Urinary bladder (tissue), 4 donors: ENCODE data around the gene ROR1. TPM values are rescaled to one million over a fixed set of nuclear protein-coding genes. Genes with fewer than 3 reads are reported as not detected.

Experiments
- DNase-seq: peaks from one replicate; pipeline ENCODE4 v3.0.0-alpha.2; 2015; ENCODE audit errors: extremely low spot score
- H3K27ac ChIP-seq: one replicate; pipeline ENCODE4 v1.5.1; 2013; ENCODE audit warnings: low read depth, mild to moderate bottlenecking, moderate library complexity
- H3K36me3 ChIP-seq: one replicate; pipeline ENCODE4 v1.6.1; 2013; ENCODE audit warnings: mild to moderate bottlenecking, moderate library complexity; ENCODE audit not compliant: insufficient read depth
- H3K4me1 ChIP-seq: one replicate; pipeline ENCODE4 v1.6.1; 2013; ENCODE audit warnings: mild to moderate bottlenecking, moderate library complexity; ENCODE audit not compliant: insufficient read depth
- H3K4me3 ChIP-seq: one replicate; pipeline ENCODE4 v1.5.1; 2013; ENCODE audit warnings: low read depth, low read length
- WGBS: extraction: QIAGEN DNeasy Blood & Tissue Kit; methylation state at CpG from one replicate; pipeline ENCODE4 v1.1.7; 2013; 5-methylcytosine and 5-hydroxymethylcytosine counted together
- polyA plus RNA-seq: library from polyadenylated mRNA; stranded (reverse); fragments of 200-250 nt; gene quantifications from one replicate; pipeline ENCODE4 v1.2.3, GENCODE V29; 2013
- total RNA-seq: library from RNA; depleted of rRNA; stranded (reverse); fragments of >200 nt; gene quantifications from one replicate; pipeline ENCODE4 v1.2.3, GENCODE V29; 2014
- donor health status: healthy with polysubstance abuse.
- donor health status: healthy.

ROR1 gene
- total and polyA plus RNA-seq, 2 donors = 5.9 to 33.2 TPM

- Histone ChIP-seq H3K4me3 (no peak overlapping the region), H3K27ac (no peak overlapping the region), H3K36me3 (no peaks in the 10 kb centered on the region), H3K4me1 (no peaks in the 10 kb centered on the region)
- no peak for DNase-seq
- 76% methylated on average over 1 of the region's 1 CpG for WGBS
Observed at GRCh38 chr1:64147759-64148158, 373.9 kb downstream of the ROR1 start.

GRCh38 chr1:64150266-64150665 is 376.4 kb downstream of the ROR1 start:
- no peak for DNase-seq

GRCh38 chr1:64150729-64151230 is 377.0 kb downstream of the ROR1 start:
- Histone ChIP-seq H3K27ac (no peak overlapping the region), H3K36me3 (no peaks in the 10 kb centered on the region), H3K4me1 (no peaks in the 10 kb centered on the region), H3K4me3 (no peak overlapping the region)
- WGBS = 87% methylated on average over 2 of the region's 2 CpGs
- DNase-seq = no peak

More at GRCh38 chr1:64150266-64150665, 376.4 kb downstream of the ROR1 start:
- H3K36me3 ChIP-seq = no peaks in the 10 kb centered on the region
- 79% methylated on average over 4 of the region's 4 CpGs for WGBS
- H3K27ac ChIP-seq = no peak overlapping the region
- no peaks in the 10 kb centered on the region for H3K4me1 ChIP-seq
- no peak overlapping the region for H3K4me3 ChIP-seq

GRCh38 chr1:64155278-64155677 is 381.5 kb downstream of the ROR1 start:
- no peaks in the 10 kb centered on the region for H3K4me1 ChIP-seq
- 62% methylated on average over 1 of the region's 1 CpG for WGBS
- H3K36me3 ChIP-seq = no peaks in the 10 kb centered on the region
- no peak overlapping the region for H3K27ac ChIP-seq
- no peak for DNase-seq
- no peak overlapping the region for H3K4me3 ChIP-seq

- WGBS = 29% methylated on average over 1 of the region's 1 CpG
- DNase-seq = no peak
- no peaks in the 10 kb centered on the region for H3K4me1 ChIP-seq
- no peak overlapping the region for H3K27ac ChIP-seq
- H3K36me3 ChIP-seq = no peaks in the 10 kb centered on the region
- no peak overlapping the region for H3K4me3 ChIP-seq
Observed at GRCh38 chr1:64161357-64161941, 387.6 kb downstream of the ROR1 start.

GRCh38 chr1:64162151-64162550 is 388.3 kb downstream of the ROR1 start:
- no peak overlapping the region for H3K4me3 ChIP-seq
- no peaks in the 10 kb centered on the region for H3K36me3 ChIP-seq
- H3K4me1 ChIP-seq = no peaks in the 10 kb centered on the region
- no peak overlapping the region for H3K27ac ChIP-seq
- DNase-seq = no peak
- WGBS = 76% methylated on average over 6 of the region's 6 CpGs

- WGBS = 100% methylated on average over 1 of the region's 1 CpG
- no peaks in the 10 kb centered on the region for H3K4me1 ChIP-seq
- no peak for DNase-seq
- H3K27ac ChIP-seq = no peak overlapping the region
- H3K4me3 ChIP-seq = no peak overlapping the region
- no peaks in the 10 kb centered on the region for H3K36me3 ChIP-seq
Observed at GRCh38 chr1:64162804-64163203, 389.0 kb downstream of the ROR1 start.

GRCh38 chr1:64163431-64163830 is 389.6 kb downstream of the ROR1 start:
- WGBS = 80% methylated on average over 4 of the region's 4 CpGs
- DNase-seq = no peak

GRCh38 chr1:64163970-64164369 is 390.2 kb downstream of the ROR1 start:
- WGBS = 42% methylated on average over 1 of the region's 1 CpG
- H3K4me1 ChIP-seq = no peaks in the 10 kb centered on the region
- no peaks in the 10 kb centered on the region for H3K36me3 ChIP-seq
- no peak overlapping the region for H3K4me3 ChIP-seq
- DNase-seq = no peak
- no peak overlapping the region for H3K27ac ChIP-seq

More at GRCh38 chr1:64163431-64163830, 389.6 kb downstream of the ROR1 start:
- H3K27ac ChIP-seq = no peak overlapping the region
- no peak overlapping the region for H3K4me3 ChIP-seq
- H3K4me1 ChIP-seq = no peaks in the 10 kb centered on the region
- no peaks in the 10 kb centered on the region for H3K36me3 ChIP-seq

- no peak overlapping the region for H3K27ac ChIP-seq
- no peaks in the 10 kb centered on the region for H3K36me3 ChIP-seq
- WGBS = 85% methylated on average over 3 of the region's 3 CpGs
- no peak for DNase-seq
- no peaks in the 10 kb centered on the region for H3K4me1 ChIP-seq
- no peak overlapping the region for H3K4me3 ChIP-seq
Observed at GRCh38 chr1:64166629-64167028, 392.8 kb downstream of the ROR1 start.

GRCh38 chr1:64167176-64167575 is 393.4 kb downstream of the ROR1 start:
- 70% methylated on average over 2 of the region's 2 CpGs for WGBS
- H3K36me3 ChIP-seq = no peaks in the 10 kb centered on the region
- H3K4me1 ChIP-seq = no peaks in the 10 kb centered on the region
- DNase-seq = no peak
- H3K27ac ChIP-seq = no peak overlapping the region
- no peak overlapping the region for H3K4me3 ChIP-seq

GRCh38 chr1:64171246-64171645 is 397.4 kb downstream of the ROR1 start:
- H3K4me3 ChIP-seq = no peak overlapping the region
- DNase-seq = no peak
- H3K4me1 ChIP-seq = no peaks in the 10 kb centered on the region
- no peak overlapping the region for H3K27ac ChIP-seq
- H3K36me3 ChIP-seq = no peaks in the 10 kb centered on the region
- 96% methylated on average over 1 of the region's 1 CpG for WGBS

- no peaks in the 10 kb centered on the region for H3K36me3 ChIP-seq
- H3K27ac ChIP-seq = peak overlapping the region; percentile 2
- H3K4me1 ChIP-seq = no peaks in the 10 kb centered on the region
- no peak overlapping the region for H3K4me3 ChIP-seq
- DNase-seq = no peak
- WGBS = 23% methylated on average over 3 of the region's 3 CpGs
Observed at GRCh38 chr1:64171797-64172281, 398.0 kb downstream of the ROR1 start.

- Histone ChIP-seq H3K4me3 (no peak overlapping the region), H3K4me1 (no peaks in the 10 kb centered on the region), H3K36me3 (no peaks in the 10 kb centered on the region), H3K27ac (no peak overlapping the region)
- 19% methylated on average over 3 of the region's 3 CpGs for WGBS
- DNase-seq = peak; percentile 84
Observed at GRCh38 chr1:64172458-64172983, 398.7 kb downstream of the ROR1 start.
